Measurements from ENCODE around the gene EME1.

GRCh38 chr17:50349243-50349600 lies 23.8 kb upstream of the EME1 start:
- TF ChIP-seq GATA2 (IDR thresholded peaks at IDR 0.05; ENCODE audit: low read depth, low read length), result no peak
- no peak for TF ChIP-seq GATA3 (IDR thresholded peaks at IDR 0.05; ENCODE audit: low read depth, low read length)
